Hypothalamus (tissue), 51 donors: ENCODE results near the gene MMP23B.
A peak's percentile ranks its signal among the peaks of the same experiment; 100 is the strongest.
"Not testable (repeated sequence)": the region's sequence is repeated elsewhere in the genome, so short reads cannot be mapped to it uniquely, and the experiment has no call there.

Source experiments
- DNase-seq, 51 donors: peaks; one replicate each; lab custom pipeline; 2025; lab: John Stamatoyannopoulos, UW

Gene MMP23B

DNA sequence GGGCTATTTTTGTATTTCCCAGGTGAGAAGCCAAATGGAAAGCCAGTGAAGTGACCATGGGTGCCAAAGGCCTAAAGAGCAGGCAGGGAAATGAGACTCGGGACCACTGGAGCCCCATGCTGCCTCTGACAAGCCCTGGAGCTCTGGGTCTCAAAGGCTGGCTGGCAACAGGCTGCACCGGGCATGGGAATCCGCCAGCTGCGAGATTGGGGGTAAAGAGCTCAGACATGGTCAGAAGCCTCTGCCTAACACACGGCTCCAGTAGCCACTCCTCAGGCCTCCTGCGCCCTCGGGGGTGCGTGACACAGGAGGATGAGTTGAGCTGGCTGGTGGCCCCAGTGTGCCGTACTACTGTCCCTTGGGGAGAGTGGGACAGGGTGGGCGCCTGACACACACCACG is 32.3 kb downstream of the MMP23B start:
- not testable (repeated sequence) for DNase-seq

DNA sequence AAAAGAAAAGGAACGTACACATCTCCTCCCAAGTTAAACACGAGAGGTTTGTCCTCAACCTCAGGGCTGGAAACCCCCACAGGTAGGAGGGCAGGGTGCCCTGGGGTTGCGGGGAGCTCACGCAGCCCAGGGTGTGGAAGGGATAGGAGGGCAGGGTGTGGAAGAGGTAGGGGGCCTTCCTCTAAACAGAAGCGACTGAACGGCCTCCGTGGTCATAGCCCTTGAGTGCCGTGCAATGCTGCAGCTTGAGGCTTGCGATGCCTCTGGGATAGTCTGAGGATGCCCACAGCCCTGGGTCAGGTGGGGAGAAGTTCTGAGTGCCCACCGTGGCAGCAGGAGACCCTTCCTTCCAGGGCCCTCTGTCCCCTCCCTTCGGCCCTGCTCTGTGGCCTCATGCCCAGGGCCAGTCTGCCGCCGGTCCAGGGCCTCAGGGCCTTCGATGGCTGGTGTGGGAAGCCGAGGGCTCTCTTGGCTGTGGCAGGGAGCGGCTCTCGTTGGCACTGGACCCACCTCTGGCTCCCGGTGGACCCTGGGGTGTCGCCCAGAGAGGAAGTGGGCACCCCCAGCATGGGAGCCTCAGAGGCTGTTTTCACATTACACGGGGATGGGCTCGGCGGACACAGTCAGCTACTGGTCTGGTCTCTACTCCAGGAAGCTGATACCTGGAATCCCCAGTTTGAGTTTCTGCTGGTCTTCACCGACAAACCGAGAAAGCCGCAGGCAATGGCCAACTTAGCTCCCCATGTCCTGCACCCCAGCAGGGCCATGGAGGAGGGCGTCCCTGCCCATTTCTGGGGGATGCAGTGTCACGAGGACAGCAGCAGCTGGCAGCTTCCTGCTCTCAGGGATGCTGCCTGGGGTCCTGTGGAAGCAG is 33.2 kb downstream of the MMP23B start:
- no peak for DNase-seq

- DNase-seq: no peak
Measured at GRCh38 chr1:1665815-1666251, 33.9 kb downstream of the MMP23B start.

DNA sequence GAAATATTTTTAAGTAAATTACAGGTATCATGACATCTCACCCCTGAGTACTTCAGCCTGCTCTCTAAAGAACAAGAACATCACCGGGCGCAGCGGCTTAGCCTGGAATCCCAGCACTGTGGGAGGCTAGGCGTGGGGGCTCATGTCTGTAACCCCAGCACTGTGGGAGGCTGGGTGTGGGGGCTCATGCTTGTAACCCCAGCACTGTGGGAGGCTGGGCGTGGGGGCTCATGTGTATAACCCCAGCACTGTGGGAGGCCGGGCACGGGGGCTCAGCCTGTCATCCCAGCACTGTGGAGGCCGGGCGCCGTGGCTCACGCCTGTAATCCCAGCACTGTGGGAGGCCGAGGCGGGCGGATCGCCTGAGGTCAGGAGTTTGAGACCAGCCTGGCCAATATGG is 34.6 kb downstream of the MMP23B start:
- no peak for DNase-seq

GRCh38 chr1:1669468-1670440 is 37.8 kb downstream of the MMP23B start:
- DNase-seq: no peak

DNA sequence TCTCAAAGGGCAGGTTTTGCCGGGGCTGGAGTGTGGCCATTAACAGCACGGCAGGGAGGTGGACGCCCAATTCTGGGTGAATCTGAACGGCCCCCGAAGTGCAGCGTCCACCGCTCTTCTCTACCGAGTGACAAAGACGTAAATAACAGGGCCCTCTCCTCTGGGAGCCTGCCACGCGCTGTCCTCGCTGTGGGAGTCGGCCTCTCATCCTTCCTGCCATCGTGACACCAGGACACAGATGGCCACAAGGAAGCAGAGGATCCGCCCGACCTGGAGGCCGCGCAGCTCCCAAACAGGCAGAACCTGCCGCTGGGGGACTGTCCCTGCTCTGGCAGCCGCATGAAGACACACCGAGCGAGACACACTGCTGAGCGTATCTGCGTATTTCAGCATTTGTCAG is 38.9 kb downstream of the MMP23B start:
- no peak for DNase-seq

DNA sequence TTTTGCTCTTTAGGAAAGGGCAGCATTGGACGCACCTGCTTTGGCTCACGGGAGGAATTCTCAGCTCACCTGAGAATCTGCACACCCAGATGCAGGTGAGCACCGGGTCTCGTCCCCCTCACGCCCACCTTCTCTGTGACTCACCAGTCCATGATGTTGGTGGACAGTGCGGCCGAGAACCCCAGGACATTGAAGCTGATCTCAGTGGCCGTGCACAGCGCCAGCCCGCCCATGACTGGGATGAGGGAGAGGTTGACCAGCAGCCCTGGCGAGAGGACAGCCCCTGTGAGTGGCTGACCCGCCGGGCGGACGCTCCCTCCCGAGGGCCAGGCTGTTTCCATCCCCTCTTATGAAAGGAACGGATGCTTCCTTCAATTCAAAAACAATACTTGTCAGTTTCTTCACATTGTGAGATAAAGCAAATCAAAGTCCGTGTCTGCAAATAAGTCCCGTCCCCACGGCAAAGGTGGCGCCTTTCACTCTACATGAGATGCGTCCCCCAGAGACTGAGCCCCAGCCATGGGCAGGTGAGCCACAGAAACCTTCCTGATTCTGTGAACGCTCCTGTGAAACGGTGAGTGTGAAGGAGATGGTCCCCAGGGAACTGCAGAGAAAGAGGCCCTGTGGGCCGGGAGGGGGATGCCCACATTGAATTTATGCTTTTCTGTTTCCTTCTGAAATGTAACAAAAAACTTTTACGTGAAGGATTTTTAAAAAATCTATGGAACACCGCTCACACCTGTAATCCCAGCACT is 39.6 kb downstream of the MMP23B start:
- DNase-seq: no peak

DNA sequence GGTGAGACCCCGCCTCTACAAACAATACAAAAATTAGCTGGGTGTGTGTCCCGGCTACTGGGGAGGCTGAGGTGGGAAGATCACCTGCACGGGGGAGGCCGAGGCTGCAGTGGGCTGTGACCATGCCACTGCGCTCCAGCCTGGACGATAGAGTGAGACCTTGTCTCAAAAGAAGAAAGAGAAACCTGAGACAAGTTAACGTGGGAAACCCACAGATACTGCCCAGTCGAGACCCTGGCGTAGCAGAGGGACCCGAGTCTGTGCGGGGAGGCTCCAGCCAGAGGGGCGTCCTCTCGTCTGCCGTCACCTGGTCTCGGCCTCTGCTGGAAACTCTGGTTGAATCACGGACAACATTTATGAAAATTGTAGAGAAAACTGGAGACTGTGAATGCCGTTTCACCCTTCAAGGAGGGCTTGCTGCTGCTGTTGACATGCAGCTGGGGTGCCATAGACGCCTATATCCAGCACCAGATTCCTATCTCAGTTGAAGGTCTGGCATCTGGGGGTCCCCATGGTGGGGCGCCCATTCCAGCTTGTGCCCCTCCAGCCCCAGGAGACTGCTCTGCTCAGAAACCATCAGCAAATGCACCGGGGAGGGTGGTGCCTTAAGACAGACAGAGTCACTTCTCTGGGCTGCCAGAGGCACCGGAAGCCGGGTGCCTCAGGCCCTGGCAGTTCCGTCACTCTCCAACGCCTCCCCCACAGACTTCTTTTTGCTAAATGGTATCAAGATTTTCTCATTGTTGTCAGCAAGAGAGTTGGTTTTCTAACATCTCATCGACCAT is 40.4 kb downstream of the MMP23B start:
- no peak for DNase-seq

DNA sequence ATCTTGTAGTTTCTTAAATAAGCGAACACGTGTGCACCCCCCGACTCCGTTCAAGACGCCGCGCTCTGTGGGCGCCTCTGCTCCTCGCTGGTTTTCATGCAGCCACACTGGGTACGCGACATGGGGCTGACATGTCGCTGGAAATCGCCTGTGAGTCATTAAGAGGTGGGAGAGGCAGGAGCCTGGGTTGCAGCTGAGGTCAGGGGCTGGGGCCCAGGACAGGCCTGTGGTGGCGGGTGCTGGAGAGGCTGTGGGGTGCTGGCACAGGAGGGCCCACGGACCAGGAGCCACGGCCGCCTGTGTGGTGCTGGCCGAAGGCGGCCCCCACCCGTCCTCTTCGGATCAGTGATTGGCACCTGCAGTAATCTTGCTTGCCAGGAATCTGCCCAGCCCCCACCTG is 42.8 kb downstream of the MMP23B start:
- DNase-seq: not testable (repeated sequence)

GRCh38 chr1:1675218-1675617 is 43.2 kb downstream of the MMP23B start:
- DNase-seq: not testable (repeated sequence)

DNA sequence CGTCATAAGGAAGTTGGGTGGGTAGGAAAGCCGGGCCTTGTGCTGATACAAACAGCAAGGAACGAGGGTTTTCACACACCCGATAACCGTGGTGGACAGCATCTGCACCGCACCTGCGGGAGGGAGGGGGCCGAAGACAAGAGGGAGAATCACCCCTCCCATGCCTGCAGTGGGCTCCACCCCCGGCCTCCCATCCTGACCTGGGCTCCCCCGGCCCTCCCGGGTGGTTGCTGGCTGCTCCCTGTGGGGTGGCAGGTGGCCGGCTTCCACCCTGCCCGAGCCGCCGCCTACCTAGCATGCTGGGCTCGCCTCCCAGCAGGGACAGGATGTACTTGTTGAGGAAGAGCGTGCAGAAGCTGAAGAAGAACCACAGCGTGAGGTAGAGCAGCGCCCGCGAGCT is 44.1 kb downstream of the MMP23B start:
- DNase-seq: not testable (repeated sequence)

DNA sequence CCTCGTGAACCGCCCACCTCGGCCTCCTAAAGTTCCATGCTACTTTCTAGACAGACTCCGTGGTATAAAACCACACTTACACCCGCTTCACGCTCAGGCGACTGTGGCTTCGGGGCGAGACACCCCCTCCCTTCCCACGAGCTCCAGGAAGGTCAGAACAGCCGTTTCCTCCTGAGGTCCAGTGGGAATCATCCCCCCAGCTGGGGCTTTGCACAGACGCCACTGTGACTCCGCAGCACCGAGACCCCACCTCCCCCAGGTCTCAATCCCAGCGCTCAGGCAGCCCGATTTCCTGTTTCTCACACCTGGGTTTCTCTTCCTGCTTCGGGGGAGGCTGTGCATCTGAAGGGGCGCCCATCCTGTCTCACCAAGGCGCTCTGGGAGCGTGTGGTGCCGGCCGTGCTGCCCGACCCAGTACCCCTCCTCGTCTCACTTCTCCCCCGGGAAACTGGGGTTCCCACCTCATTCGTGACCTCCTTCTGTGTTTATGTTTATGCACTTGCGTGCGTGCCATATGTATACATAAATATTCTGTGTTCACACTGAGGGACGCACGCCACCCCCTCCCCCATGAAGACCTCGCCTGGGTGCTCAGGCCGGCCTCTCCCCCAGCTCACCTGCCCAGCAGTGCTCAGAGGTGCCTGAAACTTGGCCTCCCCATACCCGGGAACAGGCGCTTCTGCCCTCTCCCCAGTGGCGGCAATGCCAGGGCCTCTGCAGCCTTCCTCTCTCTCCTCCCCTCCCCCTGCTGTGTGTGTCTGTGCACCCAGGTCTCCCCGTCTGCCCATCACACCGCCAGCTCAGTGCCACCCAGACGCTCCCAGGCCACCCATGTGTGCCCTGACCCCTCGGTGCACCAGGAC is 46.0 kb downstream of the MMP23B start:
- no peak for DNase-seq

DNA sequence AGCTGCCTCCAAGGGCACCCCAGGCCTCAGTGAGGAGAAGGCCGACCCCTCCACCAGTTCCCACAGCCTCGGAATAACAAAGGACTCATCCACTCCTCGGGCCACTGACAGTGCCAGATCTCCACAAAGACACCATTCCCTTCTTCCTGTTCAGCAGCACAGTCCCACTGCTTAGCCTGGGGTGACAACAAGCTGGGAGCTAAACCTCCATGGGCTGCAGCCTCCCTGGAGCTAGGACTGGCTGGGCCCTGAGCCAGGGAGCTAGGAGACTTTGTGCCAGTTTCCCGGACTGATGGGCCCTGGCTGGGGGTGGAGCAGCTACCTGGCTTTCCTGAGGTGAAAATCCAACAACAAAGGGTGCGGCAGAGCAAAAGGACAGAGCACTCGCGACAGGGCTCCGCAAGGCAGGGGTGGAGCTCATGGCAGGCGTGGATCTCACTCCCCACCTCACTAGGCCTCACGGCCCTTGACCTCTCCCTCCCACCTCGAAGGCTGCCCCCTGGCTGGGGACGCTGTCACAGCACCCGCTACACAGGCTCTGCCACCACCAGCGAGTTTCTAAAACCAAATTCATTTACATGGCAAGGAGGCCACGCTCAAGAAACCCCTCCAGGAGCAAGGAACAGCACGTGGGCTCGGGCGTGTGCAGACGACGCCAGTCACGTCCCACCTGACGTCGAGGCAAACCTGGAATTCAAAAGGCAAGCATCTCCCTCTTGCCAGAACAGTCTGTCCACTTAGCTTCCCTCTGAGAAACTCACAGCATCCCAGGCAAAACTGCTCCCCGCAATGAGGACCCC is 46.8 kb downstream of the MMP23B start:
- peak in 4 of 51 donors; percentile 5 to 17 (median 6) for DNase-seq

- DNase-seq: no peak
Measured at GRCh38 chr1:1680031-1680911, 48.3 kb downstream of the MMP23B start.

GRCh38 chr1:1680912-1681273 is 48.9 kb downstream of the MMP23B start:
- no peak for DNase-seq

DNA sequence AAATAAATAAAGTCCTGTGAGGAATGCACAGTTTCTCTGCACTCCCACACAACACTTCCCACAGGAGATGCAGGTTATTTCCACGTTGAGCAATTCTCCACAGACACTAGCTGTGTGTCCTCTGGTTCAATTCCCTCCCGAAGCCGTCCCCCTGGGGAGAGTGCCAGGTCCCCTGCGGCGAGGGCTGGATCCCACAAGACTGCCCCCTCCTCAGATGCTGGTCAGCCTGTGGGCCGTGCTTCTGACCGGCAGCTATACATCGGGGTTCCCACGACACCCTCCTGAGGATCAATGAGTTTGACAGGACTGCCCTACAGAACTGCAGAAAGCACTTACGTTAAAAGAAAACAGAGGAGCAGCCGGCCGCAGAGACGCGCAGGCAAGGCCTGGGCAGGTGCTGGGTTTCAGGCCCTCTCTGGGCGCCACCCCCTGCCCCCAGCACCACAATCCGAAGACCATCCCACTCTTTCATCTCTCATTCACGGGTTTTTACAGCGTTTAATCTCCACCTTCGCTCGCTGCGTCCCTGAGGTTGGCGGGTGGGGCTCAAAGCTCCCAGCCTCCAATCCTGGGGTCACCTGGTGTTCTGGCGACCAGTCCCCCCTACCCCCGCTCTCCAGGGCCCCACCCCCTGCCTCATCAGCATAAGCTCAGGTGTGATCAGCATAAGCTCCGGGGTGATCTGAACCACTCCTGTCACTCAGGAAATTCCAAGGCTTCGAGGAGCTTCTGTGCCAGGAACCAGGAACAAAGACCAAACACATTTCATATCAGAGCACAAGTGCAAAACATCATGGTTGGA is 51.3 kb downstream of the MMP23B start:
- DNase-seq: no peak
